Placental pericyte (primary cell): ENCODE data around the gene CEP72. TPM values are rescaled to one million over a fixed set of nuclear protein-coding genes. Genes with fewer than 3 reads are reported as not detected.

Experiments
- total RNA-seq: library from RNA; depleted of rRNA; stranded (reverse); fragments of >200 nt; gene quantifications from 2 replicates; pipeline ENCODE4 v1.2.3, GENCODE V29; 2012

Gene CEP72
- 1.5 and 10.6 TPM in 2 replicates for total RNA-seq

DNA sequence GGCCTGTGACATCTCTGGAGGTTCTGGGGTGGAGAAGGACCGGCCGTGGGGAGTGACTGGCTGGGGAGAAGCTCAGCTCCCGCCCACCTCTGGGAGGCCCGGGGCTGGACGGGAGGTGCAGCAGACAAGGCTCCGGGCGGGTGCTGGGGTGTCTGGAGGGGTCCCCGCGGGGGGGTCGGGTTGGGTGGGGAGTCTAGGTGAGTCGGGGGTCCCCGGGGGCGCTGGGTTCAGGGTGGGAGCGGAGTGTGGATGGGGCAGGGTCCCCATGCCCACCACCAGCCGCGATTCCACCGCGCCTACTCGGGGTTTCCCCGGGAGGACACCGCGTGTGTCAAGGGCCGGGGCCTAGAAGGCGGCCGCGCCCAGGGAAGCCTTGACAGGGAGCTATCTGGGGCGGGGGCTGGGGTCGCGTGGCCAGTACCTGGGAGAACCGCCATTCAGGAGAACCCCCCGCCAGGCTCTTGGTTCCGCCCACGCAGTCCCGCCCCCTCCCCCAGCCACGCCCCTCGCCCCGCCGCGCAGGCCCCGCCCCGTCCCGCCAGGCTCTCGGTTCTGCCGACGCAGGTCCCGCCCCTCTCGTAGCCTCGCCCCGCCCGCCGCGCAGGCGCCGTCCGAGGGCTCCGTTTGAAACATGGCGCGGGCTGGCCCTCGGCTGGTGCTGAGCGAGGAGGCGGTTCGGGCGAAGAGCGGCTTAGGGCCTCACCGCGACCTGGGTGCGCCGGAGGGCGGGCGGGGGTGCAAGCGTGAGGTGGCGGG, at the start of gene CEP72:
CEP72 (plus strand) TSS at position 610 of the 756 bp plus-strand sequence; CDS start at position 632, 22 bp downstream.

GRCh38 chr5:693271-694041, 81.3 kb downstream of the CEP72 start, which contains the start of gene TPPP:
TPPP (minus strand) TSS chr5:693352; CDS start chr5:678060, 15,292 bp downstream.

Other genes starting within 250 kb of the CEP72 start
- 45.4 and 55.4 TPM in 2 replicates for gene EXOC3, start 169.2 kb upstream of the CEP72 start, total RNA-seq
- gene SLC9A3, start 87.9 kb upstream of the CEP72 start, total RNA-seq, result 1.5 and 2.0 TPM in 2 replicates
- gene TPPP, start 81.0 kb downstream of the CEP72 start, total RNA-seq, result under 0.01 and 0.14 TPM in 2 replicates
- 0.22 TPM in 1 of 2 replicates, not detected in the other for gene ZDHHC11B, start 172.4 kb downstream of the CEP72 start, total RNA-seq
- 2.4 and 2.9 TPM in 2 replicates for gene ZDHHC11, start 238.6 kb downstream of the CEP72 start, total RNA-seq